Neural cell (in vitro differentiated cells): ENCODE data around the gene SPAG6. TPM values are rescaled to one million over a fixed set of nuclear protein-coding genes. Genes with fewer than 3 reads are reported as not detected.

Source experiments
- H2AFZ ChIP-seq: fragments of 200-600, 300-800 bp; sonication (generic), shearing (Covaris generic); 2 replicates; pipeline ENCODE4 v1.6.0; 2014; ENCODE audit warnings: low read depth, mild to moderate bottlenecking, antibody characterized with exemption, low read length, moderate library complexity
- H3F3A ChIP-seq: fragments of 200-600 bp; shearing (Covaris generic); 2 replicates; pipeline ENCODE4 v1.6.1; 2016; ENCODE audit warnings: mild to moderate bottlenecking, moderate library complexity, mixed read lengths, antibody characterized with exemption, low read length; ENCODE audit not compliant: insufficient read depth, poor library complexity, severe bottlenecking
- H3K27ac ChIP-seq: fragments of 200-600, 300-800 bp; sonication (generic), shearing (Covaris generic); 2 replicates; pipeline ENCODE4 v1.5.1; 2014; ENCODE audit warnings: mild to moderate bottlenecking, low read length, moderate library complexity
- H3K27me3 ChIP-seq: fragments of 300-800, 200-600 bp; sonication (generic), shearing (Covaris generic); 2 replicates; pipeline ENCODE4 v1.6.0; 2014; ENCODE audit warnings: mild to moderate bottlenecking, low read depth, low read length, moderate library complexity; ENCODE audit not compliant: insufficient read depth
- H3K36me3 ChIP-seq: fragments of 300-800, 200-600 bp; sonication (generic), shearing (Covaris generic); 2 replicates; pipeline ENCODE4 v1.5.1; 2014; ENCODE audit warnings: mild to moderate bottlenecking, antibody characterized with exemption, low read length, moderate library complexity; ENCODE audit not compliant: insufficient read depth
- H3K4me2 ChIP-seq: fragments of 300-800, 200-600 bp; sonication (generic), shearing (Covaris generic); 2 replicates; pipeline ENCODE4 v1.6.0; 2014; ENCODE audit warnings: mild to moderate bottlenecking, low read length
- H3K4me3 ChIP-seq: fragments of 300-800, 200-600 bp; sonication (generic), shearing (Covaris generic); 2 replicates; pipeline ENCODE4 v1.5.1; 2014; ENCODE audit warnings: mild to moderate bottlenecking, low read length, moderate library complexity
- H3K79me2 ChIP-seq: fragments of 200-600 bp; shearing (Covaris generic); replicated peaks from 2 replicates; pipeline ENCODE4 v1.6.0; 2014; ENCODE audit warnings: mild to moderate bottlenecking, low read length, moderate library complexity; ENCODE audit not compliant: insufficient read depth
- H3K9ac ChIP-seq: fragments of 300-800, 200-600 bp; sonication (generic), shearing (Covaris generic); 2 replicates; pipeline ENCODE4 v1.6.1; 2016; ENCODE audit warnings: mild to moderate bottlenecking, low read length, mixed read lengths
- H3K9me2 ChIP-seq: fragments of 200-600 bp; shearing (Covaris generic); 2 replicates; pipeline ENCODE4 v1.6.1; 2016; ENCODE audit warnings: mild to moderate bottlenecking, low read length, mixed read lengths; ENCODE audit not compliant: insufficient read depth
- H3K9me3 ChIP-seq: fragments of 200-600, 300-800 bp; sonication (generic), shearing (Covaris generic); 2 replicates; pipeline ENCODE4 v1.6.1; 2016; ENCODE audit warnings: mild to moderate bottlenecking, mixed run types, low read length, moderate library complexity, mixed read lengths
- H4K20me1 ChIP-seq: fragments of 200-600 bp; shearing (Covaris generic); 2 replicates; pipeline ENCODE4 v1.6.1; 2016; ENCODE audit warnings: mild to moderate bottlenecking, mixed run types; ENCODE audit not compliant: insufficient read depth
- EP300 ChIP-seq: fragments of 450-650 bp; conservative IDR thresholded peaks from 2 replicates; pipeline ENCODE4 v1.6.1; 2014; ENCODE audit warnings: antibody characterized with exemption, mild to moderate bottlenecking, moderate library complexity; ENCODE audit not compliant: poor library complexity, severe bottlenecking
- EZH2 ChIP-seq: fragments of 200-600, 300-800 bp; shearing (Covaris generic), sonication (generic); IDR thresholded peaks from 2 replicates; pipeline ENCODE4 v1.6.1; 2014; ENCODE audit warnings: antibody characterized with exemption, low read length, borderline replicate concordance, mild to moderate bottlenecking; ENCODE audit not compliant: insufficient read depth, poor library complexity, severe bottlenecking
- MXI1 ChIP-seq: fragments of 450-650 bp; conservative IDR thresholded peaks from 2 replicates; pipeline ENCODE4 v1.6.1; 2014; ENCODE audit warnings: antibody characterized with exemption, mild to moderate bottlenecking; ENCODE audit not compliant: poor library complexity, severe bottlenecking
- POLR2AphosphoS5 ChIP-seq: IDR thresholded peaks from 2 replicates; pipeline ENCODE4 v1.6.1; 2012
- RAD21 ChIP-seq: fragments of 450-650 bp; conservative IDR thresholded peaks from 2 replicates; pipeline ENCODE4 v1.6.1; 2014; ENCODE audit warnings: antibody characterized with exemption, mild to moderate bottlenecking, moderate library complexity
- SMC3 ChIP-seq: fragments of 450-650 bp; conservative IDR thresholded peaks from 2 replicates; pipeline ENCODE4 v1.6.1; 2014; ENCODE audit warnings: antibody characterized with exemption, mild to moderate bottlenecking, moderate library complexity; ENCODE audit not compliant: poor library complexity
- TAF1 ChIP-seq: IDR thresholded peaks from 2 replicates; pipeline ENCODE4 v1.6.1; 2012; ENCODE audit warnings: low read depth
- polyA plus RNA-seq: library from polyadenylated mRNA; depleted of rRNA; stranded (reverse); fragments of >200 nt; gene quantifications from 2 replicates; pipeline ENCODE4 v1.2.3, GENCODE V29; 2014
- TF ChIP-seq, protein P1 (sequence below): IDR thresholded peaks from 2 replicates; pipeline ENCODE4 v1.6.1; 2012; ENCODE audit warnings: borderline replicate concordance
- TF ChIP-seq, protein P2 (sequence below): fragments of 450-650 bp; IDR thresholded peaks from 2 replicates; pipeline ENCODE4 v1.5.1; 2014; ENCODE audit warnings: antibody characterized with exemption, mild to moderate bottlenecking, moderate library complexity; ENCODE audit not compliant: poor library complexity, severe bottlenecking

The SPAG6 gene
- polyA plus RNA-seq, 1 donor from 2014 or later = 0.36 TPM

DNA sequence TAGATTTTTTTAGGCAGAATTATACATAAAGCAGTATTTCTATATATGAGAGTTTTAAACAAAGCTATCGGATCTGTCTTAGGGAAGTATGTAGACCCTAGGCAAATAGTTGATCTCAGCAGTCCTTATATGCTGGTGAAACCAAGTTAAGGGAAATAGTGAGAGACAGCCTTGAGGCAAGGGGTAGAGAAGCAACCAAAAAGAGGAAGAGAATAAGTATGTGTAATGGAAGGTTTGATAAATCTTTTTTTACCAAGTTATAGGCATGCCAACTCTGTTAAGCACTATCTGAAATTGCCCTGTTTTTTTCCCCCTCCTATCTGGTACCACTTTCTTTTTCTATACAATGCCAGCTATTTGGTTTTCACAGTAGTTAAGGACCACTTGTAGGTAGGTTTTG, 19.9 kb downstream of the SPAG6 start:
- Histone ChIP-seq H3K36me3 (no peaks in the 10 kb centered on the region), H3K9me2 (no peaks in the 10 kb centered on the region), H3K27me3 (no peaks in the 10 kb centered on the region), H3F3A (no peaks in the 10 kb centered on the region), H3K79me2 (no peaks in the 10 kb centered on the region), H3K4me2 (no peak overlapping the region), H3K4me3 (no peak overlapping the region), H3K9ac (no peak overlapping the region), H4K20me1 (no peaks in the 10 kb centered on the region), H3K9me3 (no peaks in the 10 kb centered on the region), H3K27ac (no peak overlapping the region), H2AFZ (no peak overlapping the region)
- no peak for TF ChIP-seq TAF1
- no peak for TF ChIP-seq EP300
- TF ChIP-seq, protein P1, sequence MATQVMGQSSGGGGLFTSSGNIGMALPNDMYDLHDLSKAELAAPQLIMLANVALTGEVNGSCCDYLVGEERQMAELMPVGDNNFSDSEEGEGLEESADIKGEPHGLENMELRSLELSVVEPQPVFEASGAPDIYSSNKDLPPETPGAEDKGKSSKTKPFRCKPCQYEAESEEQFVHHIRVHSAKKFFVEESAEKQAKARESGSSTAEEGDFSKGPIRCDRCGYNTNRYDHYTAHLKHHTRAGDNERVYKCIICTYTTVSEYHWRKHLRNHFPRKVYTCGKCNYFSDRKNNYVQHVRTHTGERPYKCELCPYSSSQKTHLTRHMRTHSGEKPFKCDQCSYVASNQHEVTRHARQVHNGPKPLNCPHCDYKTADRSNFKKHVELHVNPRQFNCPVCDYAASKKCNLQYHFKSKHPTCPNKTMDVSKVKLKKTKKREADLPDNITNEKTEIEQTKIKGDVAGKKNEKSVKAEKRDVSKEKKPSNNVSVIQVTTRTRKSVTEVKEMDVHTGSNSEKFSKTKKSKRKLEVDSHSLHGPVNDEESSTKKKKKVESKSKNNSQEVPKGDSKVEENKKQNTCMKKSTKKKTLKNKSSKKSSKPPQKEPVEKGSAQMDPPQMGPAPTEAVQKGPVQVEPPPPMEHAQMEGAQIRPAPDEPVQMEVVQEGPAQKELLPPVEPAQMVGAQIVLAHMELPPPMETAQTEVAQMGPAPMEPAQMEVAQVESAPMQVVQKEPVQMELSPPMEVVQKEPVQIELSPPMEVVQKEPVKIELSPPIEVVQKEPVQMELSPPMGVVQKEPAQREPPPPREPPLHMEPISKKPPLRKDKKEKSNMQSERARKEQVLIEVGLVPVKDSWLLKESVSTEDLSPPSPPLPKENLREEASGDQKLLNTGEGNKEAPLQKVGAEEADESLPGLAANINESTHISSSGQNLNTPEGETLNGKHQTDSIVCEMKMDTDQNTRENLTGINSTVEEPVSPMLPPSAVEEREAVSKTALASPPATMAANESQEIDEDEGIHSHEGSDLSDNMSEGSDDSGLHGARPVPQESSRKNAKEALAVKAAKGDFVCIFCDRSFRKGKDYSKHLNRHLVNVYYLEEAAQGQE = no peak
- TF ChIP-seq EZH2 = no peak
- TF ChIP-seq, protein P2, sequence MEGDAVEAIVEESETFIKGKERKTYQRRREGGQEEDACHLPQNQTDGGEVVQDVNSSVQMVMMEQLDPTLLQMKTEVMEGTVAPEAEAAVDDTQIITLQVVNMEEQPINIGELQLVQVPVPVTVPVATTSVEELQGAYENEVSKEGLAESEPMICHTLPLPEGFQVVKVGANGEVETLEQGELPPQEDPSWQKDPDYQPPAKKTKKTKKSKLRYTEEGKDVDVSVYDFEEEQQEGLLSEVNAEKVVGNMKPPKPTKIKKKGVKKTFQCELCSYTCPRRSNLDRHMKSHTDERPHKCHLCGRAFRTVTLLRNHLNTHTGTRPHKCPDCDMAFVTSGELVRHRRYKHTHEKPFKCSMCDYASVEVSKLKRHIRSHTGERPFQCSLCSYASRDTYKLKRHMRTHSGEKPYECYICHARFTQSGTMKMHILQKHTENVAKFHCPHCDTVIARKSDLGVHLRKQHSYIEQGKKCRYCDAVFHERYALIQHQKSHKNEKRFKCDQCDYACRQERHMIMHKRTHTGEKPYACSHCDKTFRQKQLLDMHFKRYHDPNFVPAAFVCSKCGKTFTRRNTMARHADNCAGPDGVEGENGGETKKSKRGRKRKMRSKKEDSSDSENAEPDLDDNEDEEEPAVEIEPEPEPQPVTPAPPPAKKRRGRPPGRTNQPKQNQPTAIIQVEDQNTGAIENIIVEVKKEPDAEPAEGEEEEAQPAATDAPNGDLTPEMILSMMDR = no peak
- no peak for TF ChIP-seq POLR2AphosphoS5
- no peak for TF ChIP-seq RAD21
- no peak for TF ChIP-seq MXI1
- TF ChIP-seq SMC3 = no peak

DNA sequence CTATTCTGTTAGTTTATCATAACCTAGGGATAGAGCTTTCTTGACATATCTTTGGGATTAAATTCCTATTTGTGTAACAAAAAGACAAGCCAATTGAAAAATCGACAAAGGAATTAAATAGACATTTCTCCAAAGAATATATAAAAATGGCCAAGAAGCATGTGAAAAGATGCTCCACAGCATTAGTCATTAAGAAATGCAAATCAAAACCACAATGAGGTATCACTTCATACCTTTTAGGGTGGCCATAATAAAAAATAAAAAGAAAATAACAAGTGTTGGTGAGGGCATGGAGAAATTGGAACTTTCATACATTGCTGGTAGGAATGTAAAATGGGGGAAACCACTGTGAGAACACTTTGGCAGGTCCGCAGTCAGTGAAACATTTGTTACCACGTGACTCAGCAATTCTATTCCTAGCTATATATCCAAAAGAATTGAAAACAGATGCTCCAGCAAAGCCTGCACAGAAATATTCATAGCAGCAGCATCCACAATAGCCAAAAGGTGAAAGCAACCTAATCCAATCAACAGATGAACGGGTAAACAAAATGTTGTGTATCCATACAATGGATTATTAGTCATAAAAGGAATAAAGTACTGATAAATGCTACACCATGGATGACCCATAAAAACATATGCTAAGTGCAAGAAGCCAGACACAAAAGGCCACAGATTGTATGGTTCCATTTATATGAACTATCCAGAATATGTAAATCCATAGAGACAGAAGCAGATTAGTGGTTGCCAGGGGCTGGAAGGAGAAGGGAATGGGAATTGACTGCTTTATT, 20.5 kb downstream of the SPAG6 start:
- H4K20me1 ChIP-seq = no peaks in the 10 kb centered on the region
- no peak overlapping the region for H3K4me3 ChIP-seq
- no peaks in the 10 kb centered on the region for H3K9me2 ChIP-seq
- no peak overlapping the region for H3K27ac ChIP-seq
- H3K4me2 ChIP-seq = no peak overlapping the region
- no peaks in the 10 kb centered on the region for H3F3A ChIP-seq
- no peaks in the 10 kb centered on the region for H3K79me2 ChIP-seq
- TF ChIP-seq RAD21 = no peak
- TF ChIP-seq SMC3 = no peak
- TF ChIP-seq EP300 = no peak
- TF ChIP-seq TAF1 = no peak
- TF ChIP-seq, protein P2 = no peak
- TF ChIP-seq, protein P1 = no peak
- no peaks in the 10 kb centered on the region for H3K36me3 ChIP-seq
- H2AFZ ChIP-seq = no peak overlapping the region
- H3K9ac ChIP-seq = no peak overlapping the region
- no peaks in the 10 kb centered on the region for H3K9me3 ChIP-seq
- no peaks in the 10 kb centered on the region for H3K27me3 ChIP-seq
